Renal cortex interstitium (tissue), 11 donors: ENCODE results near the gene UQCC5. TPM values are rescaled to one million over a fixed set of nuclear protein-coding genes. Genes with fewer than 3 reads are reported as not detected.

Source experiments
- DNase-seq, 11 donors: peaks; one replicate each; pipeline ENCODE4 v3.0.0-alpha.2; 2013; ENCODE audit warnings: low read depth in 9 of 11, low spot score in 4 of 11; ENCODE audit errors: extremely low read depth in 1 of 11
- polyA plus RNA-seq, 3 donors: library from polyadenylated mRNA; unstranded; fragments of 120-200 nt; gene quantifications; one replicate each; pipeline ENCODE4 v1.2.1, GENCODE V29; 2013; ENCODE audit not compliant: insufficient read length in 3 of 3

The UQCC5 gene
- polyA plus RNA-seq, 3 donors: 17.4 to 28.2 (median 20.8) TPM

DNA sequence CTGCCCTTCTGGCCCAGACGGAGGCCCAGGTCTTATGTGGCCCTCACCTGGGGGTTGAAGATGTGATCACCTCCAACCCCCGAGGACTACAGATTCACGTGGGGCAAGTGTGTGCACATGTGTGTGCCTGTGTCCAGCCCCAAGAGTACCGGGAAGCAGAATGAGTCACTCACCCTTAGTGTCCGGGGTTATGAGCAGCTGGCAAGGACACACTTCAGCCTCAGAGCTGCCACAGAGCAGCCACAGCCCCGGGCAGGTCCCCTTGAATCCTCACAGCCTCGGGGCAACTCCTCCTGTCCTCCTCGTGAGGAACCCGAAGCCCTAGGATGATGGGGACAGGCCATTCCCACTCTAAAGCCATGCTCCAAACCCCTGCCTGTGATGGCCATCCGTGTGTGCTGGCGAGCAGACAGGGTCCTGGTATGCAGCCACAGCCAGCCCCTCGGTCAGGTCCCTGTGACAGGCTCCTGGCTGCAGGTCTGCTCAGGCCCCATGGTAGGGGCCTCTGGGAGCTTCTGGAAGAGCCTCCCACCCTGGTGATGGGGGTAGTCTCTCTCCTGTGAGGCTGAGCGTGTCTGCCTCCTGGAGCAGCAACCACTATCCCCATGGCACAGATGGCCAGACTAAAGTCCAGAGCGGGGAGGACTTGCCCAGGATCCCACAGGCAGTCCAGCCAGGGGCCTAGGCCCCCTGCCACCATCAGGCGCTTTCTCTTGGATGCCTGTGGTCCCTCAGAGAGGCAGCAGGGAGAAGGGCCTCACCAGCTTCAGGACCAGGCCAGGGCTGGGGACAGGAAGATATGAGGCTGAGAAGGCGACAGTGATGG is 40.4 kb upstream of the UQCC5 start:
- no peak for DNase-seq

DNA sequence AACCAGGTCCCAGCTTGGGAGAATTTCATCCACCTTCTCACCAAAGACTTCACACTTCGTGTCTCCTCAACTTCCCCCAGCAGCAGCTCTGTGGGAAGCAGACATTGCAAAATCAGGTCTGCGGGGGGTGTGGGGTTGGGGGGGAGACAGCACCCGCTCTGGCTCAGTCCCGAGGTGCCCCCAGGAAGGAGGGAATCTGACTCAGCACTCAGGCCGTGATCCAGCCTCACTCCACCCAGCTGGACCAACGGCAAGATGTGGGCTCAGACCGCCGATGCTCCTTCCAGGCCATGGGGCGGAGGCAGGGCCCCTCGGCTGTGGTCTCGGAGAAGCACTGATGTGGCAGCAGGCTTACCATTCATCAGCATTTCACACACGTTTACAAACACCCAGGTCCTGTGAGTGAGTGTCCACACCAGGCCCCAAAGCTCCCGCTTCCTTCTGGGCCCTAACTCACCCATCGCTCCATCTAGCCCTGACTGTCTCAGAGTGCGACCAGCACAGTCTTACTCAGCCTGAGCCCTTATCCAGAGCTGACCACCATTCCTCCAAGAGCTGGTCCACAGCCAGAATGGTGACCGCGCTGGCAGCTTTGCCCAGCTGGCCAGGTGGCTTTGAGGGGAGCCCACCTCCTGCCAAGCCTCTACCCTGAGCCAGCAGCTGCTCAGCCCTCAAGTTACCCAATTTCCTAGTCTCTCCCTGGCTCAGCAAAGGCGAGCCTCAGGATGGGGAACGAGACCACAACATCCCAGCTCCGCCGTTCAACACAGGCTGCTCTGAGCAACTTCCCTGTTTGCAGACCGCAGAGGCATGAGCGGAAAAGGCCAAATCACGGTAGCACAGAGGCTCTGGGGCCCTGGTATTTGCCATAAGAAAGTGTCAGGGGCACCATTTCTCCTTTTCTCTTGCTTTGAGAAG is 38.0 kb upstream of the UQCC5 start:
- no peak for DNase-seq

DNA sequence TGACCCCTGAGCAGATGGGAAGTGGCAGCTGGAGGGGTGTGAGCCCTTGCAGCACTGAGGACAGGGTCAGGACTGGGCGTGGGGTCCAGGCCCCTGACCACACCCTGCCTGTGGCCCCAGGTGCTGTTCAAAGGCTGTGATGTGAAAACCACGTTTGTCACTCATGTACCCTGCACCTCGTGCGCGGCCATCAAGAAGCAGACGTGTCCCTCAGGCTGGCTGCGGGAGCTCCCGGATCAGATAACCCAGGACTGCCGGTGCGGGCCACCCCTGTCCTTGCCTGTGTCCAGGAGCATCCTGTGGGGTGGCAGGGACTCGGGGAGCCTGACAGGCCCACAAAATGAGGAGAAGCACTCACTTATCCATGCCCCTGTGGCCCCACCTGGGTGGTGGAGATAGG is 35.4 kb upstream of the UQCC5 start:
- no peak for DNase-seq

DNA sequence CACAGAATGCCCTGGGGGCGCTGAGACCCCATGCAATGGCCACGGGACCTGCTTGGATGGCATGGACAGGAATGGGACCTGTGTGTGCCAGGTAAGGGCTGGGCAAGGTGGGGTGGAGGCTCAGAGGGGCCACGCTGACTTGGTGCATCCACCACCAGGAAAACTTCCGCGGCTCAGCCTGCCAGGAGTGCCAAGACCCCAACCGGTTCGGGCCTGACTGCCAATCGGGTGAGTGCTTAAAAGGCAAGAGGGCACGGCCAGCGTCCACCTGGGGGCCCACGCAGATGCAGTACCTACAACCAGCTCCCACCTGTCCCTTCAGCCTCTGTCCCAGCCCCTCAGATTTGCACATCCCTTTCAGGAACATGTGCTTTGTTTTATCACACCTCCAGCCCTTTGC is 34.4 kb upstream of the UQCC5 start:
- no peak for DNase-seq

DNA sequence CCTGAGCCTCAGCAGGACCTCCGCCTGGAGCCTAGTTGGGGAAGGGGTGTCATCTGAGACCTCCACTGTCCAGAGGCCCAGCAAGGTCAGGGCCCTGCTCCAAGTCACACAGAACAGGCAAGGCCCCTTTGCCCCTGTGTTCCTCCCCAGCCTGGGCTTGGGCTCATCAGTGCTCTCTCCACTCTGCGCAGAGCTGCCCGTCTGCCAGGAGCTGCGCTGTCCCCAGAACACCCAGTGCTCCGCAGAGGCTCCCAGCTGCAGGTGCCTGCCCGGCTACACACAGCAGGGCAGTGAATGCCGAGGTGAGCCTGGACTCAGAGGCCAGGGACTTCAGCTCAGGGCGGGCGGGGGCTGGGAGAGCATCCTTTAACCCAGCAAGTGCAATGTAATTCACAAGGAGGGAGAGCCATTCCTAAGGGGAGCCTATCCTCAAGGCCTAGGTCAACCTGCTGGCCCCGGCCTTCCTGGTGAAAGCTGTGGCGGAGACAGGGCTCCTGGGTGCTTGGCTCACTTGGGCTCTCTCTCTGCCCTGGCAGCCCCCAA is 33.5 kb upstream of the UQCC5 start:
- no peak for DNase-seq

DNA sequence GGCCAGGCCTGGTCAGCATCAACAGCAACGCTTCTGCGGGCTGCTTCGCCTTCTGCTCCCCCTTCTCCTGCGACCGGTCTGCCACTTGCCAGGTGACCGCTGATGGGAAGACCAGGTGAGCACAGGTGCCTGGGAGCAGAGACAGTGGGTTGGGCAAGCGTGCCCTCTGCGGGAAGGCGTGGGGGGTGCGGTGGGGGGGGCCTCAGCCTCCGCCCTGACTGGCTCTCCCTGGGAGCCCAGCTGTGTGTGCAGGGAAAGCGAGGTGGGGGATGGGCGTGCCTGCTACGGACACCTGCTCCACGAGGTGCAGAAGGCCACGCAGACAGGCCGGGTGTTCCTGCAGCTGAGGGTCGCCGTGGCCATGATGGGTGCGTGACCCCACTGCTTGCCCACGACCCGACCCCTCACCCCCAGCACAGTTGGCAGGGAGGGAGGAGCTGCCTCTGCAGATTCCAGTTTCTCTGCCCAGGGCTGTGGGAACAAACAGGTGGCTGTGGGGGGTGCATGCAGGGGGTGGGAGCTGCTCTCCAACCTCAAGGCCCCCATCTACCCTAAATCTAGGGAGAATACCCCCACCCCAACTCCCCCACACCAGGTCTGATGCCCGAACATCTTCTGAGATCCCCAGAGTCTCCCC is 32.5 kb upstream of the UQCC5 start:
- DNase-seq: no peak

DNA sequence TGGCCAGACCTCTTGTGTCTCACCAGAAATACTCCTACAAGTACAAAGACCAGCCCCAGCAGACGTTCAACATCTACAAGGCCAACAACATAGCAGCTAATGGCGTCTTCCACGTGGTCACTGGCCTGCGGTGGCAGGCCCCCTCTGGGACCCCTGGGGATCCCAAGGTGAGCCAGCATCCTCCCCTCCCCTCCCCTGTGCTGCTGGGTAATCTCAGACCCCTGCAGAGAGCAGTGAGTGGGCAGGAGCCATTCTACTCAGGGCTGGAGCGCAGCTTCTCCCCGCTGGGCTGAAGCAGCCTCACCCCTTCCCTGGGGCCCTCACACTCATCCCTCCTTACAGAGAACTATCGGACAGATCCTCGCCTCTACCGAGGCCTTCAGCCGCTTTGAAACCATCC is 31.4 kb upstream of the UQCC5 start:
- DNase-seq: no peak

DNA sequence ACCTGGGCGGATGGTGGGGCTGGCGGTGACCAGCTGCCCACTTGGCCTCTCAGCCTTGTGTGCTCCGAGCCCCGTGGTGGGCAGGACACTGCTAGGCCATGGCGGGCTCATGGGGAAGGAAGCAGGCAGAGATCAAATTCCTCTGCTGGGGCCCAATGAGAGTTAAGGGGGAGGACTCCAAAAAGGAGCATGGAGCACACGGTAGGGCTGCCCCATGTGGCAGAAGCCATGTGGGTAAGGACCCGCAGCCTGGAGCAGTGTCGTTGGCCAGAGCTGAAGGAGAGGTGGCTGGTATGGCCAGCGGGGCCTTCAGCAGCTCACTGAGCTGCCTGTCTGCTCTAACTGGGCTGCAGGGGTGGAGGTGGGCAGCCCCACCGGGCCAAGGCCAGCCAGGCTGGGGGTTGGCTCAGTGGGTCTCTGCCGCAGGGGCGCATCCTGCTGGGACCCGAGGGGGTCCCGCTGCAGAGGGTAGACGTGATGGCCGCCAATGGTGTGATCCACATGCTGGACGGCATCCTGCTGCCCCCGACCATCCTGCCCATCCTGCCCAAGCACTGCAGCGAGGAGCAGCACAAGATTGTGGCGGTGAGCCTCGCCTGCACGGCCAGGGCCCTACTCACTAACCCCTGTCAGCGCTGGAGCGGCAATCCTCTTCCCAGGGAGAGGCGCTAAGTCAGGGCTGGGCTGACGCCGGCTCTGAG is 30.0 kb upstream of the UQCC5 start:
- DNase-seq: no peak

DNA sequence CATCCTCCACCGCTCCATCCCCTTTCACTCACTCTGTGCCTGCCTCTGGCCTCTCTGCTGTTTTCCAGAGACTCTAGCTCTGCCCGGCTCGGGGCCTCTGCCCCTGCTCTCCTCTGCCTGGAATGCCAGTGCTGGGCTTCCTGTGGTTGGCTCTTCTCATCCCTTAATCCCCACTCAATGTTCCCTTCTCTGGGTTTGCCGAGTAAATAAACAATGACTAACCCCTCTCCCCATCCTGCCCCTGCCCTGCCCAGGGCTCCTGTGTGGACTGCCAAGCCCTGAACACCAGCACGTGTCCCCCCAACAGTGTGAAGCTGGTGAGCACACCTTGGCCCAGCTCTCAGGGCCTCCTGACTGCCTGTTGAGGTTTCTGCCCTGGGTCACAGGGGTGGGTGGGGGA is 29.0 kb upstream of the UQCC5 start:
- DNase-seq: no peak

DNA sequence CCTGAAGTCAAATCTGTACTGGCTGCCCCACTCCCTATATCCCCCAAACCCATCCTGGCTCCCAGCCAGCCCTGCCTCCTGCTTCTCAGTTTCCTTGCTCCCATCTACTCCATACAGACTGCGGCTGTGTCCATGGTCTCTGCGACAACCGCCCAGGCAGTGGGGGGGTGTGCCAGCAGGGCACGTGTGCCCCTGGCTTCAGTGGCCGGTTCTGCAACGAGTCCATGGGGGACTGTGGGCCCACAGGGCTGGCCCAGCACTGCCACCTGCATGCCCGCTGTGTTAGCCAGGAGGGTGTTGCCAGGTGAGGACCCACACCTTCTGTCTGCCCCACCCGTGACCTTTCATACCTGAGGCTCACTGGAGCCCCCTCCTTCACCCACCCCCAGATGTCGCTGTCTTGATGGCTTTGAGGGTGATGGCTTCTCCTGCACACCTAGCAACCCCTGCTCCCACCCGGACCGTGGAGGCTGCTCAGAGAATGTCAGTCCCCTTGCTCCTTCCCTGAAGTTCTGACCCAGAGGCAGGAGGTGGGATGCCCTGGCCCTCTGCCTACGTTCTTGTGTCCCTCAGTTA is 26.6 kb upstream of the UQCC5 start:
- no peak for DNase-seq

DNA sequence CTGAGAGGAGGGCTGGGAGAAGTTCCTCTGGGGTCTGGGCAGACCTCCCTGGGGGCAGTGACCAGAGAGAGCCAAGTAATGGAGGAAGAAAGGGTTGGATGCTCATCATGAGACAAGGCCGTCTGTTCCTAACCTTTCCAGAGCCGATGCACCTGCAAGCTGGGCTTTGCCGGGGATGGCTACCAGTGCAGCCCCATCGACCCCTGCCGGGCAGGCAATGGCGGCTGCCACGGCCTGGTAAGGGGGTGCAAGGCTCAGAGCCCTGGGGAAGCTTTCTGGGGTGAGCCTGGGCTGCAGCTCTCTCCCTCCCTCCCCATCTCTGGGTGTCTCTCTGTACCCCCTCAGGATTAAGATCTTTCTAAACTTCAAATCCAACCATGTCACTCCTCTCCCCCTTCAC is 24.9 kb upstream of the UQCC5 start:
- no peak for DNase-seq

DNA sequence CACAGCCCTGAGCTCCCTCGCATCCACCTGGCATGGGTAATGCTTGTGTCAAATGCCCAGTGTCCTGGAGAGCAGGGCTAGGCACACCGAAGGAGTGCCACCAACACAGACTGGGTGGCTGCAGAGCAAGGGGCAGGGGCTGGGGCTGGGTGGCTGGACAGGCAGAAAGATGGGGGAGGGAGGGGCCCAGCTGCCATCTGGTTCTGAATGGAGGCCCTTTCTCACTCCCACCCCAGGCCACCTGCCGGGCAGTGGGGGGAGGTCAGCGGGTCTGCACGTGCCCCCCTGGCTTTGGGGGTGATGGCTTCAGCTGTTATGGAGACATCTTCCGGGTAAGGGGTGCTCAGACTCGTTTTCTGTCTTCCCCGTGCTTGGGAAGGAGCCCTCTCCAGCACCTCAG is 24.3 kb upstream of the UQCC5 start:
- no peak for DNase-seq

DNA sequence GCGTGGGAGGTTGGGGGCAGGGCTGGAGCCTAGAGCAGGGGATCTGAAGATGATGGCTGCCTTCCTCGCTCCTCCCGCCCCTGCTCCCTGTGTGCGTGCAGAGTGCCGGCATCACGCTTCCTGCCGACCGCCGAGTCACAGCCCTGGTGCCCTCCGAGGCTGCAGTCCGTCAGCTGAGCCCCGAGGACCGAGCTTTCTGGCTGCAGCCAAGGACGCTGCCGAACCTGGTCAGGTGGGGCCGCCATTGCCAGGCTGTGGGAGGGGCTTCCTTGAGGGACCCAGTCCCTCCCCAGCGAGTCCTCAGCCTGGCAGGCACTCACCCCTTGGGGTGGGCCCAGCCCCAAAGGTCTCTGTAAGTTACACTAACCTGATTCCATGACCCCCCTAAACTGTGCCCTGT is 23.7 kb upstream of the UQCC5 start:
- no peak for DNase-seq

DNA sequence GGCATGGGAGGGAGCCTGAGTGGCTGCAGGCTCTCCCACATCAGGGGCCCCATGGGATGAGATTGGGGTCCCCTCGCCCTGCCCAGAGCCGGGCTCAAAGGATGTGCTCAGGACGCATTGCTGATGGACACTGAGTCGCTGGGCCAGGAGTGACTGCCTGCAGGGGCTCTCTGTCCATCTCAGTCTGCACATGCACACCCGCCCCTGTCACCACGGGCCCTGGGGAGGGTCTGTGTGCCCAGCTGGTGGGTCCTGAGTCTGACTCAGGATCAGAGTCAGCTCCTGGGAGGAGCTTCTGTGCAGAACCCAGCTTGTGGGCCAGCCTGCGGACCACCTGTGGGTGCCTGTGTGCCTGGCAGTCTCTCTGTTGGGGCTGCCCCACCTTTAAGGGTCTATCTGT is 23.1 kb upstream of the UQCC5 start:
- DNase-seq: no peak

DNA sequence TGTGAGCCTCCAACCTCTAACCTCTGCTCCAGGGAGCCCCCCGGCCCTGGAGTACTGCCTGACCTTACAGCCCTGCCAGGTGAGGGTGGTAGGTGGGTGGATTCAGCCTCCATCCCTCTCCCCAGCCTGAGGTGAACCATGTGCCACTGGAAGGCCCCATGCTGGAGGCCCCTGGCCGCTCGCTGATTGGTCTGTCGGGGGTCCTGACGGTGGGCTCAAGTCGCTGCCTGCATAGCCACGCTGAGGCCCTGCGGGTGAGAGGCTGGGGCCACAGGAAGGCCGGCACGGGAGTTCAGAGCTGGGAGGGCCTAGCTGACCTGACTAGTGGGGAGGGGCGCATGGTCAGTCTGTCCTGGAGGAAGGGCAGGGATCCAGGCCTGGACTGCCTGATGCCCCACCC is 21.8 kb upstream of the UQCC5 start:
- DNase-seq: no peak

DNA sequence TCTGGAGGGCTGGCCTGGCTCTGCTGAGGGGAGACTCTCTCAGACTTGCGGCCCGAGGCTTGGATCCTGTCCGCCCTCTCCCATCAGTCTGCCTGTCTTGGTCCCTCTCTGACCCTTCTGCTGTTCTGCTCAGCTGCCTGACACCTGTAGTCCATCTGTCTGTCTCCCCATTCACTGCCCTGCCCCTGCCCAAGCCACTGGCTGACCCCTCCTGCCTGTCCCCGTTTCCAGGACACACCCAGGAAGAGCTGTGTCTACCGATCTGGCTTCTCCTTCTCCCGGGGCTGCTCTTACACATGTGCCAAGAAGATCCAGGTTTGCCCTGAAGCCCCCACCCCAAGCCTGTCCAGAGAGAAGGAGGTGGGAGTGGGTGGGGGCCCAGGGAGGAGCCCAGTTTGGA is 21.2 kb upstream of the UQCC5 start:
- DNase-seq: no peak

DNA sequence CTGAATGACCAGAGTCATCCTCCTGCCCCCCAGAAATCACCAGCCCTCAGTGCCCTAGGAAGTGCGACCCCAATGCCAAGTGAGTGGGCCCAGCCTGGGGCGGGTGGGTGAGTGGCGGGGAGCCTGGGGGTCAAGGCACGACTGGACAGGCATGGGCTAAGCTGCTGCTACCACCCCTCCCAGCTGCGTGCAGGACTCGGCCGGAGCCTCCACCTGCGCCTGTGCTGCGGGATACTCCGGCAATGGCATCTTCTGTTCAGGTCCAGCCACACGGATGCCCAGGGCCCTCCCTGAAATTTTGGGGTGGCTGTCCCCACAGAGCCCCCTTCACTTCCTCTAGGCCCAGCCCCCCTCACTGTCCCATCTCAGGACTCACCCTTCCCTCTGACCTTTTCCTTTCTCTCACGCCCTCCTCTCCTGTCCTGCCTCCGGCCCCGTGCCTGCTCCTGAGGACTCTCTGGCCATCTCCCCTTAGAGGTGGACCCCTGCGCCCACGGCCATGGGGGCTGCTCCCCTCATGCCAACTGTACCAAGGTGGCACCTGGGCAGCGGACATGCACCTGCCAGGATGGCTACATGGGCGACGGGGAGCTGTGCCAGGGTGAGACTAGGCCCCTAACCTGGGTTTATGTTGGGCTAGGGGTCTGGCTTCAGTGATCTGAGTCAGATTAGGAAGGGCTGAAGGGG is 19.8 kb upstream of the UQCC5 start:
- no peak for DNase-seq
